BLaER1 treated with 17β-estradiol and CSF1 and Interleukin-3, amounts not matched to agents 10 nM and 100 nM (cell line): Measurements from ENCODE around the gene RGS7.

Experiments used
- H3K27ac ChIP-seq, 11 experiments: shearing (Covaris generic); formaldehyde crosslinking; 2 replicates each; pipeline ENCODE4 v1.8.1; 2022
- H3K27me3 ChIP-seq, 11 experiments: shearing (Covaris generic); formaldehyde crosslinking; 2 replicates each; pipeline ENCODE4 v1.8.1; 2022
- H3K36me3 ChIP-seq, 11 experiments: shearing (Covaris generic); formaldehyde crosslinking; 2 replicates each; pipeline ENCODE4 v1.8.1; 2022
- H3K4me1 ChIP-seq, 10 experiments: shearing (Covaris generic); formaldehyde crosslinking; 2 replicates each; pipeline ENCODE4 v1.8.1; 2022
- H3K4me2 ChIP-seq, 11 experiments: shearing (Covaris generic); formaldehyde crosslinking; 2 replicates each; pipeline ENCODE4 v1.8.1; 2022
- H3K4me3 ChIP-seq, 10 experiments: shearing (Covaris generic); formaldehyde crosslinking; 2 replicates each; pipeline ENCODE4 v1.8.1; 2022
- H3K9ac ChIP-seq, 11 experiments: shearing (Covaris generic); formaldehyde crosslinking; 2 replicates each; pipeline ENCODE4 v1.8.1; 2022
- H3K9me3 ChIP-seq, 11 experiments: shearing (Covaris generic); formaldehyde crosslinking; replicated peaks in 1 of 11; 2 replicates each; pipeline ENCODE4 v1.8.1; 2022
- H4K20me1 ChIP-seq, 11 experiments: shearing (Covaris generic); formaldehyde crosslinking; 2 replicates each; pipeline ENCODE4 v1.8.1; 2022
- Cebpa-rat ChIP-seq, 11 experiments: shearing (Covaris generic); IDR thresholded peaks; 2 replicates each; pipeline ENCODE4 v1.8.1; 2022

The RGS7 gene

GRCh38 chr1:241376701-241377100 is 19.7 kb upstream of the RGS7 start:
- Histone ChIP-seq H3K9ac (no peak overlapping the region), H3K9me3 (peaks cover 0 to under 1% (median 0%) of the 10 kb centered on the region in 11 experiments; a peak in 2 of 22 replicates), H4K20me1 (no peaks in the 10 kb centered on the region), H3K4me3 (no peak overlapping the region), H3K4me2 (no peak overlapping the region), H3K27me3 (no peaks in the 10 kb centered on the region), H3K4me1 (no peaks in the 10 kb centered on the region), H3K36me3 (no peaks in the 10 kb centered on the region), H3K27ac (no peak overlapping the region)
- TF ChIP-seq Cebpa-rat (IDR thresholded peaks at IDR 0.05) = no peak

- H3K27me3 ChIP-seq = no peaks in the 10 kb centered on the region
- no peak overlapping the region for H3K4me3 ChIP-seq
- H3K4me2 ChIP-seq = no peak overlapping the region
- no peak overlapping the region for H3K9ac ChIP-seq
- no peak for TF ChIP-seq Cebpa-rat (IDR thresholded peaks at IDR 0.05)
- H3K4me1 ChIP-seq = no peaks in the 10 kb centered on the region
- no peaks in the 10 kb centered on the region for H4K20me1 ChIP-seq
- H3K27ac ChIP-seq = no peak overlapping the region
- no peaks in the 10 kb centered on the region; a peak in 1 of 22 replicates for H3K9me3 ChIP-seq
- no peaks in the 10 kb centered on the region for H3K36me3 ChIP-seq
These were observed 18.9 kb upstream of the RGS7 start for GRCh38 chr1:241375886-241376285.

GRCh38 chr1:241366196-241366595 is 9.2 kb upstream of the RGS7 start:
- H3K9ac ChIP-seq = no peak overlapping the region

GRCh38 chr1:241362350-241362749 is 5.3 kb upstream of the RGS7 start:
- Histone ChIP-seq H3K27ac (no peak overlapping the region), H3K4me3 (no peak overlapping the region), H3K4me1 (no peaks in the 10 kb centered on the region), H3K4me2 (no peak overlapping the region), H3K9ac (no peak overlapping the region), H3K36me3 (no peaks in the 10 kb centered on the region), H3K27me3 (peaks cover 0 to 13% (median 11%) of the 10 kb centered on the region in 11 experiments; a peak in 15 of 22 replicates), H4K20me1 (no peaks in the 10 kb centered on the region), H3K9me3 (no peaks in the 10 kb centered on the region)
- TF ChIP-seq Cebpa-rat (IDR thresholded peaks at IDR 0.05) = no peak

More at GRCh38 chr1:241366196-241366595, 9.2 kb upstream of the RGS7 start:
- Histone ChIP-seq H3K36me3 (no peaks in the 10 kb centered on the region), H3K4me1 (no peaks in the 10 kb centered on the region), H3K27me3 (no peaks in the 10 kb centered on the region), H3K27ac (no peak overlapping the region), H3K4me3 (no peak overlapping the region), H3K4me2 (no peak overlapping the region), H3K9me3 (no peaks in the 10 kb centered on the region), H4K20me1 (no peaks in the 10 kb centered on the region)
- TF ChIP-seq Cebpa-rat (IDR thresholded peaks at IDR 0.05) = no peak

GRCh38 chr1:241357366-241358340 is 648 bp upstream of the RGS7 start:
- H3K4me3 ChIP-seq = peak overlapping the region; percentile 54 to 74 (median 65)
- peak overlapping the region; percentile 69 to 90 (median 85) for H3K4me2 ChIP-seq
- H3K27ac ChIP-seq = no peak overlapping the region
- peaks cover 0 to 10% (median 7%) of the 10 kb centered on the region in 11 experiments; a peak in 9 of 22 replicates for H3K9me3 ChIP-seq
- no peak for TF ChIP-seq Cebpa-rat (IDR thresholded peaks at IDR 0.05)
- peak overlapping the region in 9 of 11 experiments; percentile 22 to 61 (median 38); a peak in 9 of 22 replicates for H3K9ac ChIP-seq
- H4K20me1 ChIP-seq = 0 out of 22 replicates have a peak, but pooled peaks cover 0 to 4% (median 0%) of the 10 kb centered on the region in 11 experiments
- 0 out of 20 replicates have a peak, but pooled peaks cover 0 to 3% (median 0%) of the 10 kb centered on the region in 10 experiments for H3K4me1 ChIP-seq
- peaks cover 21 to 35% (median 30%) of the 10 kb centered on the region in 11 experiments for H3K27me3 ChIP-seq
- no peaks in the 10 kb centered on the region for H3K36me3 ChIP-seq

GRCh38 chr1:241356187-241356518 is 852 bp downstream of the RGS7 start:
- Histone ChIP-seq H3K36me3 (no peaks in the 10 kb centered on the region), H3K4me2 (peak overlapping the region; percentile 69 to 90 (median 85)), H3K9ac (peak overlapping the region in 1 of 11 experiments; percentile 61; a peak in 1 of 22 replicates), H3K27me3 (peaks cover 21 to 35% (median 30%) of the 10 kb centered on the region in 11 experiments), H3K4me1 (0 out of 20 replicates have a peak, but pooled peaks cover 0 to 3% (median 0%) of the 10 kb centered on the region in 10 experiments), H3K27ac (no peak overlapping the region), H3K9me3 (peaks cover 0 to 10% (median 7%) of the 10 kb centered on the region in 11 experiments; a peak in 9 of 22 replicates), H4K20me1 (0 out of 22 replicates have a peak, but pooled peaks cover 0 to 4% (median 0%) of the 10 kb centered on the region in 11 experiments), H3K4me3 (peak overlapping the region; percentile 54 to 74 (median 65))
- no peak for TF ChIP-seq Cebpa-rat (IDR thresholded peaks at IDR 0.05)

GRCh38 chr1:241355311-241356010 is 1.5 kb downstream of the RGS7 start:
- TF ChIP-seq Cebpa-rat (IDR thresholded peaks at IDR 0.05) = no peak
- Histone ChIP-seq H3K4me3 (no peak overlapping the region), H3K27me3 (peaks cover 21 to 35% (median 30%) of the 10 kb centered on the region in 11 experiments), H4K20me1 (0 out of 22 replicates have a peak, but pooled peaks cover 0 to 4% (median 0%) of the 10 kb centered on the region in 11 experiments), H3K9ac (no peak overlapping the region), H3K9me3 (peaks cover 0 to 10% (median 7%) of the 10 kb centered on the region in 11 experiments; a peak in 9 of 22 replicates), H3K4me1 (0 out of 20 replicates have a peak, but pooled peaks cover 0 to 3% (median 0%) of the 10 kb centered on the region in 10 experiments), H3K27ac (no peak overlapping the region), H3K36me3 (no peaks in the 10 kb centered on the region), H3K4me2 (no peak overlapping the region)

GRCh38 chr1:241352401-241352800 is 4.6 kb downstream of the RGS7 start:
- H3K27ac ChIP-seq = no peak overlapping the region
- 0 out of 20 replicates have a peak, but pooled peaks cover 0 to 3% (median 0%) of the 10 kb centered on the region in 10 experiments for H3K4me1 ChIP-seq
- no peaks in the 10 kb centered on the region for H3K36me3 ChIP-seq
- peaks cover 0 to 10% (median 7%) of the 10 kb centered on the region in 11 experiments; a peak in 9 of 22 replicates for H3K9me3 ChIP-seq
- H4K20me1 ChIP-seq = 0 out of 22 replicates have a peak, but pooled peaks cover 0 to 4% (median 0%) of the 10 kb centered on the region in 11 experiments
- no peak overlapping the region for H3K4me2 ChIP-seq
- no peak overlapping the region for H3K4me3 ChIP-seq
- no peak for TF ChIP-seq Cebpa-rat (IDR thresholded peaks at IDR 0.05)
- peaks cover 13 to 23% (median 21%) of the 10 kb centered on the region in 11 experiments for H3K27me3 ChIP-seq
- H3K9ac ChIP-seq = no peak overlapping the region
